ENCODE results near the gene BRDT. TPM values are rescaled to one million over a fixed set of nuclear protein-coding genes. Genes with fewer than 3 reads are reported as not detected.

BRDT gene
- total RNA-seq, 1 experiment from 2014 or later, result not detected

- DNase-seq (peak; percentile 46), ATAC-seq (peak; percentile 49)
- Histone ChIP-seq H3K9me2 (replicated peaks; ENCODE audit: low read length) (no peaks in the 10 kb centered on the region), H2AFZ (ENCODE audit: low read length) (peak overlapping the region; percentile 64), H3K4me2 (ENCODE audit: low read length) (peak overlapping the region; percentile 32), H3K79me2 (ENCODE audit: low read length) (no peaks in the 10 kb centered on the region), H3K9ac (ENCODE audit: low read length) (no peak overlapping the region), H3K27ac (ENCODE audit: low read length) (no peak overlapping the region), H3K4me1 (ENCODE audit: insufficient read depth, low read length) (no peaks in the 10 kb centered on the region), H3F3A (ENCODE audit: low read length, unreplicated experiment) (no peaks in the 10 kb centered on the region), H3K9me3 (ENCODE audit: low read length) (no peaks in the 10 kb centered on the region), H3K36me3 (ENCODE audit: low read depth, low read length) (no peaks in the 10 kb centered on the region), H4K20me1 (ENCODE audit: low read length) (no peaks in the 10 kb centered on the region), H3K27me3 (ENCODE audit: low read length) (no peaks in the 10 kb centered on the region), H3K4me3 (ENCODE audit: low read length) (no peak overlapping the region)
- intact Hi-C loops (cut with micrococcal nuclease), result no loop called here
- TF ChIP-seq CTCF (conservative IDR thresholded peaks at IDR 0.05; ENCODE audit: low read depth, low read length), result no peak
- TF ChIP-seq EZH2 (IDR thresholded peaks at IDR 0.05; ENCODE audit: low read length, unreplicated experiment), result no peak
- TF ChIP-seq EZH2phosphoT487 (IDR thresholded peaks at IDR 0.05; ENCODE audit: borderline replicate concordance, low read length), result no peak
- BruUV-seq (replicated peaks), result no TSS peak
- ChIA-PET POLR2A (ENCODE audit: unreplicated experiment) (no interaction called here), CTCF (no interaction called here)
These were observed 9.7 kb downstream of the BRDT start for GRCh38 chr1:91958926-91959325.

- DNase-seq, result no peak
- no TSS peak for BruUV-seq (replicated peaks)
These were observed 19.1 kb downstream of the BRDT start for GRCh38 chr1:91968334-91968733.

GRCh38 chr1:91979383-91979782 is 30.2 kb downstream of the BRDT start:
- Histone ChIP-seq H3K4me1 (ENCODE audit: insufficient read depth, low read length) (no peaks in the 10 kb centered on the region), H3K9me2 (replicated peaks; ENCODE audit: low read length) (no peaks in the 10 kb centered on the region), H3K4me2 (ENCODE audit: low read length) (no peak overlapping the region), H3K9me3 (ENCODE audit: low read length) (no peaks in the 10 kb centered on the region), H4K20me1 (ENCODE audit: low read length) (no peaks in the 10 kb centered on the region), H3K27ac (ENCODE audit: low read length) (no peak overlapping the region), H2AFZ (ENCODE audit: low read length) (no peak overlapping the region), H3K4me3 (ENCODE audit: low read length) (no peak overlapping the region), H3K79me2 (ENCODE audit: low read length) (no peaks in the 10 kb centered on the region), H3F3A (ENCODE audit: low read length, unreplicated experiment) (no peaks in the 10 kb centered on the region), H3K27me3 (ENCODE audit: low read length) (peaks cover 58% of the 10 kb centered on the region), H3K36me3 (ENCODE audit: low read depth, low read length) (no peaks in the 10 kb centered on the region), H3K9ac (ENCODE audit: low read length) (no peak overlapping the region)
- BruUV-seq (replicated peaks), result no TSS peak
- ChIA-PET POLR2A (ENCODE audit: unreplicated experiment) (no interaction called here), CTCF (no interaction called here)
- intact Hi-C loops (cut with micrococcal nuclease), result no loop called here
- TF ChIP-seq CTCF (conservative IDR thresholded peaks at IDR 0.05; ENCODE audit: low read depth, low read length) (no peak), EZH2phosphoT487 (IDR thresholded peaks at IDR 0.05; ENCODE audit: borderline replicate concordance, low read length) (no peak), EZH2 (IDR thresholded peaks at IDR 0.05; ENCODE audit: low read length, unreplicated experiment) (no peak)
- DNase-seq, result no peak
- no peak for ATAC-seq

More at GRCh38 chr1:91968334-91968733, 19.1 kb downstream of the BRDT start:
- H3K36me3 ChIP-seq (ENCODE audit: low read depth, low read length), result no peaks in the 10 kb centered on the region
- intact Hi-C loops (cut with micrococcal nuclease), result no loop called here
- H3K27me3 ChIP-seq (ENCODE audit: low read length), result no peaks in the 10 kb centered on the region
- no peaks in the 10 kb centered on the region for H4K20me1 ChIP-seq (ENCODE audit: low read length)
- no peaks in the 10 kb centered on the region for H3K9me3 ChIP-seq (ENCODE audit: low read length)
- H3K4me2 ChIP-seq (ENCODE audit: low read length), result no peak overlapping the region
- TF ChIP-seq EZH2 (IDR thresholded peaks at IDR 0.05; ENCODE audit: low read length, unreplicated experiment), result no peak
- no peak for TF ChIP-seq CTCF (conservative IDR thresholded peaks at IDR 0.05; ENCODE audit: low read depth, low read length)
- TF ChIP-seq EZH2phosphoT487 (IDR thresholded peaks at IDR 0.05; ENCODE audit: borderline replicate concordance, low read length), result no peak
- no peaks in the 10 kb centered on the region for H3K9me2 ChIP-seq (replicated peaks; ENCODE audit: low read length)
- no peak overlapping the region for H3K4me3 ChIP-seq (ENCODE audit: low read length)
- no peak for ATAC-seq
- H3K27ac ChIP-seq (ENCODE audit: low read length), result no peak overlapping the region
- H2AFZ ChIP-seq (ENCODE audit: low read length), result no peak overlapping the region
- no peaks in the 10 kb centered on the region for H3K4me1 ChIP-seq (ENCODE audit: insufficient read depth, low read length)
- H3K9ac ChIP-seq (ENCODE audit: low read length), result no peak overlapping the region
- H3F3A ChIP-seq (ENCODE audit: low read length, unreplicated experiment), result no peaks in the 10 kb centered on the region
- ChIA-PET POLR2A (ENCODE audit: unreplicated experiment) (no interaction called here), CTCF (no interaction called here)
- H3K79me2 ChIP-seq (ENCODE audit: low read length), result no peaks in the 10 kb centered on the region
